SK-N-SH treated with all-trans-retinoic acid at 6 μM for 48 hours (cell line): ENCODE measurements around the gene APMAP.
"Not testable (repeated sequence)": the region's sequence is repeated elsewhere in the genome, so short reads cannot be mapped to it uniquely, and the experiment has no call there.

Experiments
- BACH2 ChIP-seq: fragments of 250-450 bp; sonication (Bioruptor Pico); IDR thresholded peaks from 2 replicates; pipeline ENCODE4 v1.9.0; 2021; ENCODE audit warnings: mild to moderate bottlenecking, borderline replicate concordance
- ESRRG ChIP-seq: fragments of 250-450 bp; sonication (Bioruptor Pico); IDR thresholded peaks from 2 replicates; pipeline ENCODE4 v1.6.1; 2021; ENCODE audit warnings: mild to moderate bottlenecking
- PATZ1 ChIP-seq: fragments of 250-450 bp; sonication (Bioruptor Pico); IDR thresholded peaks from 2 replicates; pipeline ENCODE4 v1.8.0; 2020; ENCODE audit warnings: mild to moderate bottlenecking, moderate library complexity, borderline replicate concordance
- SNAI2 ChIP-seq: fragments of 250-450 bp; sonication (Bioruptor Pico); IDR thresholded peaks from 2 replicates; pipeline ENCODE4 v1.5.0; 2020; ENCODE audit warnings: mild to moderate bottlenecking, moderate library complexity
- TCF4 ChIP-seq: fragments of 250-450 bp; sonication (Bioruptor Pico); IDR thresholded peaks from 2 replicates; pipeline ENCODE4 v1.8.0; 2021; ENCODE audit warnings: mild to moderate bottlenecking, moderate library complexity, borderline replicate concordance
- ZFP30 ChIP-seq: fragments of 450-650 bp; formaldehyde crosslinking; IDR thresholded peaks from 2 replicates; pipeline ENCODE4 v1.5.0; 2022; ENCODE audit warnings: mild to moderate bottlenecking, moderate library complexity
- ZNF565 ChIP-seq: fragments of 450-650 bp; formaldehyde crosslinking; conservative IDR thresholded peaks from 2 replicates; pipeline ENCODE4 v1.5.0; 2020; ENCODE audit warnings: low read depth, mild to moderate bottlenecking, moderate library complexity
- TF ChIP-seq, protein P1 (sequence below): fragments of 250-450 bp; sonication (Bioruptor Pico); IDR thresholded peaks from 2 replicates; pipeline ENCODE4 v1.5.1; 2020; ENCODE audit warnings: low read depth, mild to moderate bottlenecking, moderate library complexity

- TF ChIP-seq, protein P1, sequence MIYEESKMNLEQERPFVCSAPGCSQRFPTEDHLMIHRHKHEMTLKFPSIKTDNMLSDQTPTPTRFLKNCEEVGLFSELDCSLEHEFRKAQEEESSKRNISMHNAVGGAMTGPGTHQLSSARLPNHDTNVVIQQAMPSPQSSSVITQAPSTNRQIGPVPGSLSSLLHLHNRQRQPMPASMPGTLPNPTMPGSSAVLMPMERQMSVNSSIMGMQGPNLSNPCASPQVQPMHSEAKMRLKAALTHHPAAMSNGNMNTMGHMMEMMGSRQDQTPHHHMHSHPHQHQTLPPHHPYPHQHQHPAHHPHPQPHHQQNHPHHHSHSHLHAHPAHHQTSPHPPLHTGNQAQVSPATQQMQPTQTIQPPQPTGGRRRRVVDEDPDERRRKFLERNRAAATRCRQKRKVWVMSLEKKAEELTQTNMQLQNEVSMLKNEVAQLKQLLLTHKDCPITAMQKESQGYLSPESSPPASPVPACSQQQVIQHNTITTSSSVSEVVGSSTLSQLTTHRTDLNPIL = not testable (repeated sequence)
- not testable (repeated sequence) for TF ChIP-seq TCF4 (CRISPR knock-in tag); PATZ1 (CRISPR knock-in tag); SNAI2; ESRRG (CRISPR knock-in tag); ZFP30 (CRISPR knock-in tag); ZNF565 (CRISPR knock-in tag); BACH2
These were observed 60.7 kb downstream of the APMAP start for GRCh38 chr20:24931893-24932292.
